GM12874 (cell line): ENCODE data around the gene TMC4.
A peak's percentile ranks its signal among the peaks of the same experiment; 100 is the strongest.

ENCODE experiments used
- TF ChIP-seq, protein P1 (sequence below): IDR thresholded peaks from 2 replicates; pipeline ENCODE4 v1.5.1; 2011; ENCODE audit warnings: low read depth, mild to moderate bottlenecking, control low read depth, low read length, moderate library complexity; ENCODE audit not compliant: insufficient read depth

TMC4 gene

DNA sequence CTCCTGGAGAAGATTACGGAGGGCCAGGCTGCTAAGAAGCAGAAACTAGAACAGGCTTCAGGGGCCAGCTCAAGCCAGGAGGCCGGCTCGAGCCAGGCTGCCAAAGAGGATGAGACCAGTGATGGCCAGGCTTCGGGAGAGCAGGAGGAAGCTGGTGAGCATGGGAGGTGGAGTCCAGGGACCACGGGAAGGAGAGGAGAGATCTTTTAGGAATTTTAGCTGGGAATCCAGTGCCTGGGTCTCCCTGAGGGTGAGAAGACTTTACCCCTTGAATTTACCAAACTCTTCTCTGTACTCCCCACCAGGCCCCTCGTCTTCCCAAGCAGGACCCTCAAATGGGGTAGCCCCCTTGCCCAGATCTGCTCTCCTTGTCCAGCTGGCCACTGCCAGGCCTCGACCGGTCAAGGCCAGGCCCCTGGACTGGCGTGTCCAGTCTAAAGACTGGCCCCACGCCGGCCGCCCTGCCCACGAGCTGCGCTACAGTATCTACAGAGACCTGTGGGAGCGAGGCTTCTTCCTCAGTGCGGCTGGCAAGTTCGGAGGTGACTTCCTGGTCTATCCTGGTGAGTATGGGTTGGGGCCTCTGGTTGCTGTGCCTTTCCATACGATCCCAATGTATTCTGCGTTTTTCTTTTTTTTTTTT lies 19.0 kb upstream of the TMC4 start:
- TF ChIP-seq, protein P1, sequence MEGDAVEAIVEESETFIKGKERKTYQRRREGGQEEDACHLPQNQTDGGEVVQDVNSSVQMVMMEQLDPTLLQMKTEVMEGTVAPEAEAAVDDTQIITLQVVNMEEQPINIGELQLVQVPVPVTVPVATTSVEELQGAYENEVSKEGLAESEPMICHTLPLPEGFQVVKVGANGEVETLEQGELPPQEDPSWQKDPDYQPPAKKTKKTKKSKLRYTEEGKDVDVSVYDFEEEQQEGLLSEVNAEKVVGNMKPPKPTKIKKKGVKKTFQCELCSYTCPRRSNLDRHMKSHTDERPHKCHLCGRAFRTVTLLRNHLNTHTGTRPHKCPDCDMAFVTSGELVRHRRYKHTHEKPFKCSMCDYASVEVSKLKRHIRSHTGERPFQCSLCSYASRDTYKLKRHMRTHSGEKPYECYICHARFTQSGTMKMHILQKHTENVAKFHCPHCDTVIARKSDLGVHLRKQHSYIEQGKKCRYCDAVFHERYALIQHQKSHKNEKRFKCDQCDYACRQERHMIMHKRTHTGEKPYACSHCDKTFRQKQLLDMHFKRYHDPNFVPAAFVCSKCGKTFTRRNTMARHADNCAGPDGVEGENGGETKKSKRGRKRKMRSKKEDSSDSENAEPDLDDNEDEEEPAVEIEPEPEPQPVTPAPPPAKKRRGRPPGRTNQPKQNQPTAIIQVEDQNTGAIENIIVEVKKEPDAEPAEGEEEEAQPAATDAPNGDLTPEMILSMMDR: no peak

DNA sequence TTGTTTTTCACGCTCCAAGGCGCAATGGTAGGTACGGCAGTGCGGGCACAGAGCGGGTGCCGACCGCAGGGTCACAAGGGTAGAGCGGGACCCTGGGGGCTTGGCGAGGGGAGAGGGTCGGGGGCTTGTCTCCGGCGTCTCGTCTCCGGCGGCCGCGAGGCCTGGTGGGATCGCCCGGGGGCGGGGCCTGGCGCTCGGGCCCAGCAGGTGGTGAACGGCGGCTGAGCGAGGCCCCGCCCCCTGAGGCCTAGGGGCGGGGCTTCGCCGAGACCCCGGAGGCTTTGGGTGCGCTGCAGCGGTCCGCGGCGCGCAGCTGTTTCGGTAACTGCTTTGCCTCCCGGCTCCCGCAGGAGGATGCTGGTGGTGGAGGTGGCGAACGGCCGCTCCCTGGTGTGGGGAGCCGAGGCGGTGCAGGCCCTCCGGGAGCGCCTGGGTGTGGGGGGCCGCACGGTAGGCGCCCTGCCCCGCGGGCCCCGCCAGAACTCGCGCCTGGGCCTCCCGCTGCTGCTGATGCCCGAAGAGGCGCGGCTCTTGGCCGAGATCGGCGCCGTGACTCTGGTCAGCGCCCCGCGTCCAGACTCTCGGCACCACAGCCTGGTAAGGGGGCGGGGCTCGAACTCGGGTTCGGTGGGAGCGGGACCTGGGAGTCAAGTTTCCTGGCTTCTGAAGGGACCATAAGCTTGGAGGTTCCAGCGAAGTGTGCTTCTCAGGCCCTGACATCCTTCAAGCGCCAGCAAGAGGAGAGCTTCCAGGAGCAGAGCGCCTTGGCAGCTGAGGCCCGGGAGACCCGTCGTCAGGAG lies 18.3 kb upstream of the TMC4 start, which contains the start of gene TSEN34:
Gene TSEN34, plus strand, starts transcription at position 298 of the 800 bp plus-strand sequence. Its CDS starts 57 bp downstream, at position 355.
- TF ChIP-seq, protein P1: no peak

DNA sequence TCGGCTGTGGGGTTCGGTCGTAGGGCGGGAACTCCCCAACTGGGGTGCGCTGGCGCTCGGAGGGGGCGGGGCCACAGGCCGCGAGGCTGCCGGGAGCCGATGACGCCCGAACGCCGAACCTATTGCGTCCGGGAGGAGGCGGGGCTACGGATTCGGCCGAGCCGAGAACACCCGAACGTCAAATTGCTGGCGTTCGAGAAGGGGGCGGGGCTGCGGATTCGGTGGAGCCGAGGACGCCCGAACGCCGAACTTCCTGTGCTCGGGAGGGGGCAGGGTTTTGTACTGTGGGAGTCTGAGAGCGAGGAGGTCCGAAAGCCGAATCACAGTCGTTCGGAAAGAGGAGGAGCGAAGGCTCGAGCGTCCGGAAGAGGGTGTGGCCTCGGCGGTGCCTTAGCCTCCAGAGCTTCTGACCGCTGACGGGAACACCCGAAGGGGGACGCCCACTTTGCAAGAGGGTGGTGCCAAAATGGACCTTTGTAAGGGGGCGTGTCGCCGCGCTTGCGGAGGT lies 17.6 kb upstream of the TMC4 start:
- TF ChIP-seq, protein P1: no peak

DNA sequence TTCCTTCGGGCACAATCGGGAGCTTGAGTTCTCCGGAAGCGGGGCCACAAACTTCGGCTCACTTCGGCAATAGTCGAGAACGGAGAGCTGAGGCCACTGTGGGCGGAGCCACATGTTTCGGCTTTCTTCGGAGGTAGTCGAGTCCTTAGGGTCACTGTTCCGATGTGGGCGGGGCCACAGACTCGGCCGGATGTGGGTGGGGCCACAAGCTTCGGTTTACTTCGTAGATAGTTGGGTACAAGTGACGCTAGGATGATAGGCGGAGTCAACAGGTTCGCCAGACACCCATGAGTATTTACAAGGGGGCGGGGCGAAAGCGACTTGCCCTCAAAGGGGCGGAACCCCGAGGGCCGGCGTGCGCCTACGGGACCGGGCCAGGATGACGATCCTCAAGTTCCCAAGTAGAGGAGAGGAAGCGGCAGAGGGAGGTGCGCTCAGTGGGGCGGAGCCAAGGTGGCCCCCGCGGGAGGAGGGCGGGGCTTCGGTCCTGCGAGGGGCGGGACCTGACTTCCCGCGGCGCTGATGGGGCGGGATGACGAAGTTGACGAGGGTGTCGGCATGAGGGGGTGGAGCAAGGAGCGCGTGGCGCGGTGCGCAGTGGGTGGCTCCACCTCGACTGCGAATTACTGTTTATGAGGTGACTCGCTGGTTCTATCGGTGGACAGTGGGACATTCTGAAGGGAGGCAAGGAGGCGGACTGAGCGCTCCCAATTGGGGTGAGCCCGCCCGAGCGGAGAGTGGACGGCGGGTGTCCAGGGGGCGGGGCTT lies 17.0 kb upstream of the TMC4 start:
- TF ChIP-seq, protein P1: no peak

DNA sequence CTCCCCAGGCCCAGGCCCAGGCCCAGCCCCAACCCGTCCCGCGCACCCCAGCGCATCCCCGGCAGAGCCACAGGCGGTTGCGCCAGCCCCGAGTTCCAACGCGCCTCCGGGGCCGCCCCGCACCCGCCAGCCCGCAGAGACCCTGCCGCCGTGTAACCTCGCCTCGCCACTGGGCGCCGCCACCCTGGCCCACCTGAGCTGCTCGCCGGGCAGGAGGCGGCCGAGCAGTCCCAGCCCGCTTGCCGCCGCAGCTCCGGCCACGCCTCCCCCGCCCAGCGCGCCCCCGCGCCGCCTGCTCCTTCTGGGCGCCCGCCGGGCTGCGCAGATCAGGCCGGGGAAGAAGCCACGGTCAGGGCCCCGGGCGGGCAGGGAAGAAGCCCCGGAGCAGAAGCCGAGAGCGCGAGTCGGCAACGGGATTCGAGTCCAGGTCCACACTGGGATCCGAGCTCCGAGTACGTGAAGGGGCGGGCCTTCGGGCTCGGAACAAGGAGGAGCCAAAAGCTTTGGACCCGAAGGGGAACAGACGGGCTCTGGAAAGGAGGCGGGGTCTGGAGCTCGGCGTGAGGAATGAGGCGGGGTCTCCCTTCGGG lies 16.3 kb upstream of the TMC4 start, which contains the start of gene MBOAT7:
Gene MBOAT7, minus strand, starts transcription at position 436 of the 590 bp plus-strand sequence. CDS start 1,072 bp downstream, outside the sequence.
- TF ChIP-seq, protein P1: peak; percentile 54

DNA sequence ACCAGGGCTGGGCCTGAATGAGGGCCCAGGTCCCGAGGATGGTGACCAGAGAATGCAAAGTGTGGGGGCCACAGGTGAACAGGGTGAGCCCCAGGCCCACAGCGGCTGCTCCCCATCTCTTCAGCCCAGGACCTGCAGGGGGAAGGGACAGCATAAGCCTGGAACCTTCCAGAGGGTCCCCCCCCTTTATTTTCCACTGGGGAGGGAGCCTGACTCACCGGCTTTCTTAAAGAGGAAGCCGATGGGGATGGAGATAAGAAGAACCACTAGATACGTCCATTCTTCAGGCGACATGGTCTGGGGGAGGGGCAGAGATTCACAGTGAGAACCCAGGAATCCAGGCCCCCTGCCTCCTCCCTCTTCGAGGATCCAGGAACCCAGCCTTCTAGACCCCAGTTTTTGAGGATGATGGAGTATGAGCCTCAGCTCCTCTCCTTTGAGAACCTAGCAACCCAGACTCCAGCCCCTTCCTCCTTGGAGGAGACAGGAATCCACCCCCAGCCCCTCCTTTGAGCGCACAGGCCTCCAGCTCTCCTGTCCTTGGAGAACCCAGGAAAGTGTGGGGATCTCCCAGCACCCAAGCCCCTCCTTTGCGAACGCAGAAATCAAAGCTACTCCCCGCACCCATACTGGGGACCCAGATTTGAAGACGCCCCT lies 15.4 kb upstream of the TMC4 start:
- TF ChIP-seq, protein P1: no peak
